ENCODE data around the gene TUSC2. TPM values are rescaled to one million over a fixed set of nuclear protein-coding genes. Genes with fewer than 3 reads are reported as not detected.

The TUSC2 gene
- total and polyA plus RNA-seq, 10 of the 15 experiments (the other 5 are each of a cell fraction or from before 2014, with no cell fraction given): 4.0 to 73.8 (median 34.3) TPM

- ChIA-PET RAD21 (ENCODE audit: unreplicated experiment) (no interaction called here), SMC1A (ENCODE audit: uncharacterized antibody, unreplicated experiment) (interaction anchor here (0.7 to 1.6 kb wide), 3 partner anchors 10 to 469 kb away, joined by 3 to 8 read pairs (median 3); partner anchors contain the start of genes CYB561D2 and NPRL2), POLR2A (interaction anchor here (0.7 to 7.0 kb wide), 5 partner anchors 10 to 604 kb away, joined by 3 to 84 read pairs (median 27); partner anchors contain the start of genes CYB561D2, GNAI2, NPRL2 and TUSC2), CTCF (interaction anchor here (1.1 to 10.5 kb wide), 4 partner anchors 9 to 41 kb away, joined by 4 to 72 read pairs (median 32); partner anchors contain the start of genes CYB561D2, HYAL2, HYAL3 and NAA80)
- no peaks in the 10 kb centered on the region for H3K9me3 ChIP-seq (replicated peaks; ENCODE audit: control insufficient read depth, insufficient read depth, low read length)
- H3K36me3 ChIP-seq (ENCODE audit: control insufficient read depth in 2 of 2, insufficient read depth in 2 of 2, low read length in 1 of 2): no peaks in the 10 kb centered on the region; a peak in 2 of 4 replicates
- no TSS peak for BruUV-seq (replicated peaks)
- peaks cover 59% of the 10 kb centered on the region for H3K79me2 ChIP-seq (ENCODE audit: control insufficient read depth, insufficient read depth, low read length)
- H3K27me3 ChIP-seq (replicated peaks in 1 of 2; ENCODE audit: control insufficient read depth in 2 of 2, insufficient read depth in 2 of 2, low read length in 1 of 2): no peaks in the 10 kb centered on the region
- ATAC-seq: no peak
- peaks cover 3% of the 10 kb centered on the region; the same call in 1 of the 2 replicates for H3K4me1 ChIP-seq (ENCODE audit: control insufficient read depth, insufficient read depth, low read length)
- intact Hi-C loops (cut with micrococcal nuclease; ENCODE audit: unreplicated experiment) (loop anchor here (5.0 kb wide), 2 partner anchors 42 to 102 kb away; partner anchors contain the start of genes GNAI2, HYAL3 and NAA80), in situ Hi-C loops (cut with MboI) (loop anchor here (10.0 kb wide), 1 partner anchor 1055 kb away; the partner anchor contains the start of gene RBM15B)
- H3K4me2 ChIP-seq (ENCODE audit: control insufficient read depth, insufficient read depth): peak overlapping the region; percentile 75
- peak overlapping the region; percentile 96 for H3K4me3 ChIP-seq
- H4K20me1 ChIP-seq (ENCODE audit: control insufficient read depth, insufficient read depth): no peaks in the 10 kb centered on the region; the same call in 1 of the 2 replicates
- no peak for DNase-seq (ENCODE audit: low read depth, low spot score)
- FAIRE-seq: no peak
- TF ChIP-seq EGR1 (IDR thresholded peaks at IDR 0.05; ENCODE audit: borderline replicate concordance in 1 of 2, low read depth in 2 of 2, low read length in 2 of 2): no peak
- TF ChIP-seq, protein P1, sequence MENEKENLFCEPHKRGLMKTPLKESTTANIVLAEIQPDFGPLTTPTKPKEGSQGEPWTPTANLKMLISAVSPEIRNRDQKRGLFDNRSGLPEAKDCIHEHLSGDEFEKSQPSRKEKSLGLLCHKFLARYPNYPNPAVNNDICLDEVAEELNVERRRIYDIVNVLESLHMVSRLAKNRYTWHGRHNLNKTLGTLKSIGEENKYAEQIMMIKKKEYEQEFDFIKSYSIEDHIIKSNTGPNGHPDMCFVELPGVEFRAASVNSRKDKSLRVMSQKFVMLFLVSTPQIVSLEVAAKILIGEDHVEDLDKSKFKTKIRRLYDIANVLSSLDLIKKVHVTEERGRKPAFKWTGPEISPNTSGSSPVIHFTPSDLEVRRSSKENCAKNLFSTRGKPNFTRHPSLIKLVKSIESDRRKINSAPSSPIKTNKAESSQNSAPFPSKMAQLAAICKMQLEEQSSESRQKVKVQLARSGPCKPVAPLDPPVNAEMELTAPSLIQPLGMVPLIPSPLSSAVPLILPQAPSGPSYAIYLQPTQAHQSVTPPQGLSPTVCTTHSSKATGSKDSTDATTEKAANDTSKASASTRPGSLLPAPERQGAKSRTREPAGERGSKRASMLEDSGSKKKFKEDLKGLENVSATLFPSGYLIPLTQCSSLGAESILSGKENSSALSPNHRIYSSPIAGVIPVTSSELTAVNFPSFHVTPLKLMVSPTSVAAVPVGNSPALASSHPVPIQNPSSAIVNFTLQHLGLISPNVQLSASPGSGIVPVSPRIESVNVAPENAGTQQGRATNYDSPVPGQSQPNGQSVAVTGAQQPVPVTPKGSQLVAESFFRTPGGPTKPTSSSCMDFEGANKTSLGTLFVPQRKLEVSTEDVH (IDR thresholded peaks at IDR 0.05; ENCODE audit: low read depth, partially characterized antibody): no peak
- TF ChIP-seq MEF2B (IDR thresholded peaks at IDR 0.05; ENCODE audit: partially characterized antibody, poor library complexity, severe bottlenecking): peak; percentile 25
- 0 out of 2 replicates have a peak, but pooled peaks have one; percentile 12 for TF ChIP-seq NR2F1 (conservative IDR thresholded peaks at IDR 0.05)
- peak overlapping the region; percentile 86 for H3K9ac ChIP-seq (ENCODE audit: control insufficient read depth, insufficient read depth, low read length)
- peak overlapping the region; percentile 92 for H3K27ac ChIP-seq (ENCODE audit: control insufficient read depth, insufficient read depth)
- 15% methylated on average over 14 of the region's 14 CpGs for WGBS (ENCODE audit: insufficient coverage, insufficient replicate concordance, low lambda C conversion rate, missing lambda C conversion rate)
- H2AFZ ChIP-seq (ENCODE audit: control insufficient read depth, low read depth, low read length): 0 out of 2 replicates have a peak overlapping the region, but pooled peaks have one; percentile 57
Observed at GRCh38 chr3:50339485-50340146, 11.6 kb upstream of the TUSC2 start.
